ENCODE results near the gene CD81. TPM values are rescaled to one million over a fixed set of nuclear protein-coding genes. Genes with fewer than 3 reads are reported as not detected.

The CD81 gene
- total and polyA plus RNA-seq, 4 donors, result 412 to 708 (median 642) TPM

DNA sequence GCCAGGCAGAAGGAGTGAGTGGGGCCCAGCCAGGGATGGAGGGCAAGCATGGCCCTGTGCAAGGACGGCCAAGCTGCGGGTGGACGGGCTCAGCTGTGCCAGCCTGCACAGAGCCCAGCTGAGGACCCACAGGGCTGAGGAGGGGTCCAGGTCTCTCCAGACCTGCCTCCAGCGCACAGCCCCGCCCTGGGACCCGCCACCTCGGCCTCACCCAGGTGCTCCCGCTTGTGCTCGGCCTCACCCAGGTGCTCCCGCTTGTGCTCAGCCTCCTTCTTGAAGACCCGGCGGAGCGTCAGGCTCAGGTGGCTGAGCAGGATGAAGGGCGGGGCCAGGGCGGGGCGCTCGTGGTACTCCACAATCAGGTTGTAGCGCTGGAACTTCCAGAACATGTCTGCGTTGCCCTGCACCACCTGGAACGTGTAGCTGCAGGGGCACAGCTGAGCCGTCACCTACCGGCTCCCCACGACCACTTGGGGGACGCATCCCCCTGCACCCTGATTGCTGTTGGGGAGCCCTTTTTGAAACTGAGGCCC, 29.8 kb downstream of the CD81 start:
- H3K27me3 ChIP-seq (ENCODE audit: control insufficient read depth in 3 of 3, insufficient read depth in 3 of 3, low read length in 2 of 3), result no peaks in the 10 kb centered on the region
- H3K4me1 ChIP-seq (ENCODE audit: control insufficient read depth in 5 of 5, insufficient read depth in 5 of 5, low read length in 5 of 5), result peaks cover 1 to 34% (median 6%) of the 10 kb centered on the region in 5 donors
- H3K4me3 ChIP-seq, result no peak overlapping the region
- H3K36me3 ChIP-seq (ENCODE audit: control insufficient read depth in 4 of 4, insufficient read depth in 4 of 4, low read length in 4 of 4), result peaks cover 0 to 25% (median 3%) of the 10 kb centered on the region in 4 donors
- TF ChIP-seq, protein P1, sequence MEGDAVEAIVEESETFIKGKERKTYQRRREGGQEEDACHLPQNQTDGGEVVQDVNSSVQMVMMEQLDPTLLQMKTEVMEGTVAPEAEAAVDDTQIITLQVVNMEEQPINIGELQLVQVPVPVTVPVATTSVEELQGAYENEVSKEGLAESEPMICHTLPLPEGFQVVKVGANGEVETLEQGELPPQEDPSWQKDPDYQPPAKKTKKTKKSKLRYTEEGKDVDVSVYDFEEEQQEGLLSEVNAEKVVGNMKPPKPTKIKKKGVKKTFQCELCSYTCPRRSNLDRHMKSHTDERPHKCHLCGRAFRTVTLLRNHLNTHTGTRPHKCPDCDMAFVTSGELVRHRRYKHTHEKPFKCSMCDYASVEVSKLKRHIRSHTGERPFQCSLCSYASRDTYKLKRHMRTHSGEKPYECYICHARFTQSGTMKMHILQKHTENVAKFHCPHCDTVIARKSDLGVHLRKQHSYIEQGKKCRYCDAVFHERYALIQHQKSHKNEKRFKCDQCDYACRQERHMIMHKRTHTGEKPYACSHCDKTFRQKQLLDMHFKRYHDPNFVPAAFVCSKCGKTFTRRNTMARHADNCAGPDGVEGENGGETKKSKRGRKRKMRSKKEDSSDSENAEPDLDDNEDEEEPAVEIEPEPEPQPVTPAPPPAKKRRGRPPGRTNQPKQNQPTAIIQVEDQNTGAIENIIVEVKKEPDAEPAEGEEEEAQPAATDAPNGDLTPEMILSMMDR (IDR thresholded peaks at IDR 0.05; ENCODE audit: control extremely low read depth, extremely low read depth), result no peak
- no peak for ATAC-seq (ENCODE audit: insufficient read depth, low FRiP score)
- 79 to 88% methylated on average over 20 to 24 of the region's 24 CpGs for WGBS, 2 donors
- no peak overlapping the region for H3K9ac ChIP-seq (ENCODE audit: insufficient read depth in 1 of 2, low read length in 2 of 2)
- no peaks in the 10 kb centered on the region for H3K9me3 ChIP-seq (ENCODE audit: control insufficient read depth in 4 of 4, insufficient read depth in 3 of 4, low read length in 3 of 4)
- H3K27ac ChIP-seq (ENCODE audit: low read depth in 1 of 2, low read length in 1 of 2), result no peak overlapping the region
- no peak for DNase-seq

DNA sequence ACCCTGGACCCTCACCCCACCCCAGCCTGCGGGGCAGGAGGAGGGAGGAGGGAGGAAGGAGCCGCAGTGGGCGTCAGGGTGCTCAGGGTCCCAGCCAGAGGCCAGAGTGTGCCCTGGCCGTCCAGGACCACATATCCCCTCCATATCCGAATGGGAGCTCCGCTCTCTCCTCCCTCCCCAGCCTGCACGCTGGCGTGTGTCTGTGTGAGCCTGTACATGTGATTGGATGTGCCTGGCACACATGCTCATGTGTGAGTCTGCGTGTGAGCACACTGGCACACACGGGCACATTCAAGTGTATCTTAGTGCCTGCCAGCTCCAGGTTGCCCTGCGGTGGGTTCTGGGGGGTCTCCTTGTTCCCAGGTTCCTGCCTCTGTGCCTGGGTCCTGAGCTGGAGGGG, 31.6 kb downstream of the CD81 start:
- TF ChIP-seq, protein P1 (IDR thresholded peaks at IDR 0.05; ENCODE audit: control extremely low read depth, extremely low read depth), result no peak
- Histone ChIP-seq H3K9me3 (ENCODE audit: control insufficient read depth in 4 of 4, insufficient read depth in 3 of 4, low read length in 3 of 4) (no peaks in the 10 kb centered on the region), H3K9ac (ENCODE audit: insufficient read depth in 1 of 2, low read length in 2 of 2) (peak overlapping the region in 1 of 2 donors; percentile 51), H3K27ac (ENCODE audit: low read depth in 1 of 2, low read length in 1 of 2) (no peak overlapping the region), H3K27me3 (ENCODE audit: control insufficient read depth in 3 of 3, insufficient read depth in 3 of 3, low read length in 2 of 3) (no peaks in the 10 kb centered on the region), H3K4me1 (ENCODE audit: control insufficient read depth in 5 of 5, insufficient read depth in 5 of 5, low read length in 5 of 5) (peaks cover 0 to 31% (median 6%) of the 10 kb centered on the region in 5 donors), H3K4me3 (no peak overlapping the region), H3K36me3 (ENCODE audit: control insufficient read depth in 4 of 4, insufficient read depth in 4 of 4, low read length in 4 of 4) (peaks cover 0 to 8% (median 0%) of the 10 kb centered on the region in 4 donors)
- DNase-seq (no peak), ATAC-seq (ENCODE audit: insufficient read depth, low FRiP score) (no peak)
- 70 to 87% methylated on average over 11 of the region's 11 CpGs for WGBS, 2 donors

DNA sequence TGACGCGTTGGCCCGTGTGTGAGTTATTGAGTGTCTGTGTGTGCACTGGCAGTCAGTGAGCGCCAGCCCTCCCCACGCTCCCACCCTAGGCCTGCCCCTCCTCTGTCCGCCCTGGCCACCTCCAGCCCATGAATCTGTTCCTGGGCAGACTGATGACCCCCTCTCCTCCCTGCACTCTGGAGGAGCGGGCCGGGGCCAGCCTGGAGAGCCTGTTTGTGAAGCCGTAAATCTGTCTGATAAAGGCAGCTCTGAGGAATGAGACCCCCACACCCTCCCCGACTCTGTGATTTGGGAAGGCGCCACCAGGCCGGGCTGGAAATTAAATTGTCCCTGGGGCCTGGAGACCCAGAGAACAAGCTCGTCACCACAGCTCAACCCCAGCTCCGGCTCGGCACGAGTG, 32.0 kb downstream of the CD81 start:
- H3K36me3 ChIP-seq (ENCODE audit: control insufficient read depth in 4 of 4, insufficient read depth in 4 of 4, low read length in 4 of 4), result peaks cover 0 to 3% (median 0%) of the 10 kb centered on the region in 4 donors
- 64 to 81% methylated on average over 16 of the region's 16 CpGs for WGBS, 2 donors
- no peaks in the 10 kb centered on the region for H3K27me3 ChIP-seq (ENCODE audit: control insufficient read depth in 3 of 3, insufficient read depth in 3 of 3, low read length in 2 of 3)
- no peaks in the 10 kb centered on the region for H3K9me3 ChIP-seq (ENCODE audit: control insufficient read depth in 4 of 4, insufficient read depth in 3 of 4, low read length in 3 of 4)
- no peak overlapping the region for H3K4me3 ChIP-seq
- H3K9ac ChIP-seq (ENCODE audit: insufficient read depth in 1 of 2, low read length in 2 of 2), result peak overlapping the region in 1 of 2 donors; percentile 51
- peaks cover 0 to 31% (median 6%) of the 10 kb centered on the region in 5 donors for H3K4me1 ChIP-seq (ENCODE audit: control insufficient read depth in 5 of 5, insufficient read depth in 5 of 5, low read length in 5 of 5)
- TF ChIP-seq, protein P1 (IDR thresholded peaks at IDR 0.05; ENCODE audit: control extremely low read depth, extremely low read depth), result no peak
- no peak overlapping the region for H3K27ac ChIP-seq (ENCODE audit: low read depth in 1 of 2, low read length in 1 of 2)
- ATAC-seq (ENCODE audit: insufficient read depth, low FRiP score), result no peak
- peak; percentile 66 to 79 (median 70) for DNase-seq

Measured in lung (tissue), 12 donors.